ENCODE measurements around the gene LPIN1. TPM values are rescaled to one million over a fixed set of nuclear protein-coding genes. Genes with fewer than 3 reads are reported as not detected.

LPIN1 gene
- total and polyA plus RNA-seq, 12 donors, result 18.9 to 61.0 (median 34.4) TPM

DNA sequence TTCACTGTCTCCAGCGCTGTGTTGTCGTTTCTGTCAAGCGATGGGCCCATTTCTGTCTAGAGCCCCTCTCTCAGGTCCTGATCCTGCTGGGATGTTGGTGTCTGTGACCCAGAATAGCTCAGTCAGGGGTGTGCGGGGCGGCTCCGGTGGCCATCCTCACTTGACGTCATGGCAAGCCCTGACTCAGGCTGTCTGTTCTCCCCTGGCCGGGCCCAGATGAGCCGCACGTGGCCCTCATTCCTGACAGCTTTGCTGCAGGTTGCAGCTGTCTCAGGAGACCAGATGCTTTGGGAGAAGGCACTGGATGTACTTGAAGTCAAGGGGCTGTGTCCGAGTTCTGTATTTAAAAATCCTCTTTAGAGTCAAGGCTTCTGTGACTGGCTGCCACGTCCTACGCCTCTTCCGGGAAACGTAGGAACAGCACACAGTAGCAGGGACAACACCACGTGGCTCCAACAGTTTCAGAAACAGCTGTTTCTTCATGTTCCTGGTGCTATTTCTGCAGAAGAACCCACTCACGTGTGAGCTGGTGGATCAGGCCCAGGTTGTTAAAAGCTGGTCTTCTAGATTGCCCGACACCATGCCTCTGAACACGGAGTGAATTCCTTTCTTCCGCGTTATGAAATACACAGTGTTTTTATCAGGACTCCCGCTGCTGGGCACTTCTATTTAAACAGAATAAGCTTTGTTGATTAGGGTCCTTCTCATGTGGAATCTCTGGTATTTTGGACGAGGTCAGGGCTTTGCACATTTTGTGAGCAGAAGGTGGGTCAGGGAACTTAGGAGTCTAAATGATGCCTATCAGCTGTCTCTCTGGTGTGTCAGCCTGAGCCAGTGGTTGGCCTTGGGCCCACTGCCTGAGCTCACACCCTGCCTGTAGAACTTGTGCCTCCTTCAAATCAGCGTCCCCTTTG is 48.2 kb upstream of the LPIN1 start:
- no peaks in the 10 kb centered on the region for H3K27me3 ChIP-seq
- ATAC-seq (peak; percentile 63 to 88 (median 74)), DNase-seq (peak; percentile 37 to 50)
- intact Hi-C loops (cut with DNase I), result loop anchor here in 2 of 10 donors (5.0 kb wide), 1 partner anchor 44 kb away; no protein-coding TSS in a partner anchor
- H3K4me3 ChIP-seq, result peak overlapping the region in 1 of 10 donors; percentile 20
- TF ChIP-seq, protein P1, sequence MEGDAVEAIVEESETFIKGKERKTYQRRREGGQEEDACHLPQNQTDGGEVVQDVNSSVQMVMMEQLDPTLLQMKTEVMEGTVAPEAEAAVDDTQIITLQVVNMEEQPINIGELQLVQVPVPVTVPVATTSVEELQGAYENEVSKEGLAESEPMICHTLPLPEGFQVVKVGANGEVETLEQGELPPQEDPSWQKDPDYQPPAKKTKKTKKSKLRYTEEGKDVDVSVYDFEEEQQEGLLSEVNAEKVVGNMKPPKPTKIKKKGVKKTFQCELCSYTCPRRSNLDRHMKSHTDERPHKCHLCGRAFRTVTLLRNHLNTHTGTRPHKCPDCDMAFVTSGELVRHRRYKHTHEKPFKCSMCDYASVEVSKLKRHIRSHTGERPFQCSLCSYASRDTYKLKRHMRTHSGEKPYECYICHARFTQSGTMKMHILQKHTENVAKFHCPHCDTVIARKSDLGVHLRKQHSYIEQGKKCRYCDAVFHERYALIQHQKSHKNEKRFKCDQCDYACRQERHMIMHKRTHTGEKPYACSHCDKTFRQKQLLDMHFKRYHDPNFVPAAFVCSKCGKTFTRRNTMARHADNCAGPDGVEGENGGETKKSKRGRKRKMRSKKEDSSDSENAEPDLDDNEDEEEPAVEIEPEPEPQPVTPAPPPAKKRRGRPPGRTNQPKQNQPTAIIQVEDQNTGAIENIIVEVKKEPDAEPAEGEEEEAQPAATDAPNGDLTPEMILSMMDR (IDR thresholded peaks at IDR 0.05), result peak in 4 of 9 donors; percentile 5 to 33 (median 30)
- 52 to 61% methylated on average over 24 of the region's 24 CpGs for WGBS, 2 donors
- peaks cover 0 to 38% (median 23%) of the 10 kb centered on the region in 9 donors for H3K4me1 ChIP-seq
- no peaks in the 10 kb centered on the region for H3K36me3 ChIP-seq
- H3K9me3 ChIP-seq, result no peaks in the 10 kb centered on the region
- peak overlapping the region in 9 of 10 donors; percentile 19 to 76 (median 57) for H3K27ac ChIP-seq

DNA sequence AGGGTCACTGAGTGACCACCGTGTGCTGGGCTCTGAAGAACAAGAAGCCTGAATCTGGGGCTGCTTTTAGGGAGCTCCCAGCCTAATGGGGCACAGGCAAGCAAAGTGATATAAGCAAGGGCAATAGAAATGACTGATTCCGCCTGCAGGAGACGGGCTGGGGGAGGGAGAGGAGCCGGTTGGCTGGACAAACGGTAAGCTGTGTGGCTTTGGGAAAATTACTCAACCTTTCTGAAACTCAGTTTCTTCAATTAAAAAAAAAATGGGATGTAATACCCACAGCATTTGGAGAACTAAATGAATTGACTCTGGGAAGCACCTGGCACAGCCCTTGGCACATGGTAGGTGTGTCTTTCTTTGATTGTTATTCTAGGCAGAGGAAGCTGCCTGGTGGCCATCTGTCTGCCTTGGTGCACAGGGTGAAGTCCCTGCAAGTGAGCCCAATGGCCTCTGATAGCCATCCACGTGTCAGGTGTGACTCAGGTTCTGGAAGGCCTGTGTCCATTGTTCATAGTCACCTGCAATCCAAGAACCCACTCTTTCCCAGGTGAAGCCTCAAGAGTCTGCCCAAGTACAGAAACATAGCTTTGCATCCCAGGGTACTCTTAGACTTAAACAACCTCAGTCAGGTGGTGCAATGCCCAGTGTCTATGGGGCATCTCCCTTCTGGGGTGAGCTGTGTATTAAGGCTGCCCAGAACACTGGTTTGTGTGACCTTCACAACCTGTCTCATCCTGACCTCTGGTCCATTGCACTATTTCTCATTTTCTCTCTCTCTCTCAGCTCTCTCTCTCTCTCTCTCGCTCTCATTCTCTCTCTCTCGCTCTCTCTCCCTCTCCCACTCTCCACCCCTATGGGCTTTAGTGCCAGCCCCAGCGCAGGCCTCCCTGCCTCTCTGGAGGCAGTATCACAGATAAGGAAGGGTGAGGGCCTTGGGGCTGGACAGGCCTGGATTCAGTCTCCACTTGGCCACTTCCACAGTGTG is 46.5 kb upstream of the LPIN1 start:
- H3K27ac ChIP-seq, result no peak overlapping the region
- no peaks in the 10 kb centered on the region for H3K36me3 ChIP-seq
- H3K9me3 ChIP-seq, result no peaks in the 10 kb centered on the region
- no peak for ATAC-seq
- intact Hi-C loops (cut with DNase I), result loop anchor here in 2 of 10 donors (5.0 kb wide), 1 partner anchor 42 kb away; no protein-coding TSS in a partner anchor
- TF ChIP-seq, protein P1 (IDR thresholded peaks at IDR 0.05), result no peak
- no peak overlapping the region for H3K4me3 ChIP-seq
- DNase-seq, result no peak
- peaks cover 0 to 36% (median 21%) of the 10 kb centered on the region in 9 donors for H3K4me1 ChIP-seq
- no peaks in the 10 kb centered on the region for H3K27me3 ChIP-seq
- 77 to 81% methylated on average over 9 of the region's 9 CpGs for WGBS, 2 donors

DNA sequence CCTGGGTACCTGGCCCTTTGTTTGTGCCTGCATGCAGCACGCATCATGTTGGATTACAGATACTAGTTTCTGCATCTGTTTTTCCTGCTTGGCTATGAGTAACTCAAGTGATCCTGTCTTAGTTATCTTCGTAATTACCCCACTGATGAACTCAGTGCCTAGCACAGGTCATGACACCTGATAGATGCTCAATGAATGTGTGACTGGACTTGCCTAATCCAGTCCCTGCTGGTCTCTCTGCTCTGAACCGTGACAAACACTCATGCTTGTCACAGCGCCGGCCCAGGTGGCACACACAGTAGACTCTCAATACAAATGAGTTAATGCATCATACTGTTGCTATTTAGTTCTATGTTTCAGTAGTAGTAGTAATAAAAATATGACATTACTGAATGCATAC is 45.2 kb upstream of the LPIN1 start:
- Histone ChIP-seq H3K4me1 (peaks cover 0 to 36% (median 21%) of the 10 kb centered on the region in 9 donors), H3K27me3 (no peaks in the 10 kb centered on the region), H3K36me3 (no peaks in the 10 kb centered on the region), H3K4me3 (no peak overlapping the region), H3K27ac (peak overlapping the region in 1 of 10 donors; percentile 74), H3K9me3 (no peaks in the 10 kb centered on the region)
- 93 to 95% methylated on average over 5 of the region's 5 CpGs for WGBS, 2 donors
- no peak for ATAC-seq
- TF ChIP-seq, protein P1 (IDR thresholded peaks at IDR 0.05), result no peak
- intact Hi-C loops (cut with DNase I), result no loop called here
- DNase-seq, result no peak

Data from heart right ventricle (tissue), 16 donors.